Measurements from ENCODE around the gene SYNPR.

- TF ChIP-seq CTCF (IDR thresholded peaks at IDR 0.05; ENCODE audit: insufficient read depth, low read depth, low read length) = no peak
- peak; percentile 39 for TF ChIP-seq EZH2 (IDR thresholded peaks at IDR 0.05; ENCODE audit: insufficient read depth, low read length)
These were observed 1.1 kb downstream of the SYNPR start for GRCh38 chr3:63279005-63279841.
